Large intestine (tissue), 3 donors: Measurements from ENCODE around the gene FBXO42. TPM values are rescaled to one million over a fixed set of nuclear protein-coding genes. Genes with fewer than 3 reads are reported as not detected.
A peak's percentile ranks its signal among the peaks of the same experiment; 100 is the strongest.
"Not testable (repeated sequence)": the region's sequence is repeated elsewhere in the genome, so short reads cannot be mapped to it uniquely, and the experiment has no call there.

Experiments used
- DNase-seq, 2 donors: peaks; one replicate each; pipeline versions ENCODE4 v3.0.0 to v3.0.0-alpha.2; 2013
- H3K27ac ChIP-seq: one replicate; pipeline ENCODE4 v1.5.1; 2013; ENCODE audit warnings: low read length
- H3K27me3 ChIP-seq: 2 replicates; pipeline ENCODE4 v1.6.1; 2013; ENCODE audit warnings: low read length; ENCODE audit not compliant: control insufficient read depth, insufficient read depth
- H3K36me3 ChIP-seq: 2 replicates; pipeline ENCODE4 v1.6.1; 2013; ENCODE audit warnings: low read length; ENCODE audit not compliant: control insufficient read depth, insufficient read depth
- H3K4me1 ChIP-seq: one replicate; pipeline ENCODE4 v1.6.1; 2013; ENCODE audit warnings: low read length; ENCODE audit not compliant: control insufficient read depth, insufficient read depth
- H3K4me3 ChIP-seq: one replicate; pipeline ENCODE4 v1.5.1; 2013; ENCODE audit warnings: low read length
- H3K9me3 ChIP-seq: one replicate; pipeline ENCODE4 v1.6.1; 2013; ENCODE audit warnings: mild to moderate bottlenecking, low read depth, low read length, moderate library complexity; ENCODE audit not compliant: control insufficient read depth
- WGBS: methylation state at CpG from one replicate; pipeline ENCODE4 v1.1.5; 2013; ENCODE audit warnings: low lambda C conversion rate; ENCODE audit not compliant: insufficient coverage; 5-methylcytosine and 5-hydroxymethylcytosine counted together
- polyA plus RNA-seq: library from polyadenylated mRNA; unstranded; fragments of 120-200 nt; gene quantifications from one replicate; pipeline ENCODE4 v1.2.1, GENCODE V29; 2013

FBXO42 gene
- polyA plus RNA-seq, 1 donor: 17.0 TPM

DNA sequence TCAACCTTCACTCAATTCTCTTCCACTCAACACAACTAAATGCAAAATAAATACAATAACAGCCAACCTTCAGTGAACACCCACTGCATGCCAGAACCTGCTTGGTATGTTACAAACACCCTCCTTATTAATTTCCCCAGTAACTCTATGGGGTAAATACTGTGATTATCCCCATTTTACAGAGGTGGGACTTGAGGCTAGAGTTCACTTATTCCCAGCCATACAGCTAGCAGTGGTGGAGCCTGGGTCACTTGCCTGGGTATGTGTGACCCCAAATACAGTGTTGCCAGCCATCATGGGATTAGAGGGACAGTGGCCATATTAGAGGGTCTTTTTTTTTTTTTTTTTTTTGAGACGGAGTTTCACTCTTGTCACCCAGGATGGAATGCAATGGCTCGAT is 116.9 kb downstream of the FBXO42 start:
- H3K4me1 ChIP-seq: peaks cover 12% of the 10 kb centered on the region
- no CpG with 5 or more reads among the region's 2 CpGs for WGBS
- no peak overlapping the region for H3K4me3 ChIP-seq
- no peak overlapping the region for H3K27ac ChIP-seq
- H3K27me3 ChIP-seq: no peaks in the 10 kb centered on the region
- DNase-seq: no peak
- H3K36me3 ChIP-seq: peaks cover 5% of the 10 kb centered on the region
- H3K9me3 ChIP-seq: no peaks in the 10 kb centered on the region

DNA sequence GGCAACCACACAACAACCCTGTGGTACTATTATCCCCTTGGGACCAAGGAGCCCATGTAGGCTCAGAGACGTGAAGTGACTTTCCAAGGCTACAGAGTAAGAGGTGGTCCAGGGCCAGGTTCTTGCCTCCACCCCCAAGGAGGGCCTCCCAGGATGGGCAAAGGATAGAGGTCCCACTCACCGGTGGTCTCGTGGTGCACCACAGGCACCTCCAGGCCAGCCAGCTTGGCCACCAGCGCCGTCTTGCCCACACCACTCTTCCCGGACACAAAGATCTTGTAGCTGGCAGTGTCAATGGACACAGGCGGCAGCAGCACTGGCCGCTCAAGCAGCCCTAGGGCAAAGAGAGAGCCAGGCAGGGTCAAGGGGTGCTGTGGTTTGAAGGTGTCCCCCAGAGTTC is 118.8 kb downstream of the FBXO42 start:
- no CpG with 5 or more reads among the region's 8 CpGs for WGBS
- peaks cover 12% of the 10 kb centered on the region for H3K4me1 ChIP-seq
- H3K27me3 ChIP-seq: peaks cover 7% of the 10 kb centered on the region
- H3K27ac ChIP-seq: no peak overlapping the region
- no peak overlapping the region for H3K4me3 ChIP-seq
- H3K36me3 ChIP-seq: peaks cover 5% of the 10 kb centered on the region
- no peak for DNase-seq
- H3K9me3 ChIP-seq: no peaks in the 10 kb centered on the region

DNA sequence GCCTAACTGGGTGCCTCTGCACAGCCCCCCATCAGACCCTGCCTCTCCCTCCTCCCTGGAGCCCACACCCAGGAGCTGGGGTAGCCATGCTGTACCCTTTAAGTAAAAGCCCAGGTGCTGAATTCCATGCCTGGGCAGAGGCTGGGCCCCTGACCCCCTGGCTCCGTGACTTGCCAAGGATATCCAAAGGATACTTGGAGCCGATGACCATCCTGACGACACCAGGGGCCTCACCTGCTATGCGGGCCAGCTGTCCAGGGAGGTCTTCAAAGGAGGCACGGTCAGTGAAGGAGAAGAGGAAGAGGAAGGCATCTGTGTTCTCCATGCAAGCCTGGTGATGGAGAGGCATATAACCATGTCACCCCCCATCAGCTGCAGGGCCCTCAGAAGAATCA is 120.0 kb downstream of the FBXO42 start:
- Histone ChIP-seq H3K36me3 (peaks cover 5% of the 10 kb centered on the region), H3K27me3 (peaks cover 18% of the 10 kb centered on the region), H3K9me3 (peaks cover 3% of the 10 kb centered on the region), H3K4me3 (no peak overlapping the region), H3K4me1 (peaks cover 17% of the 10 kb centered on the region), H3K27ac (no peak overlapping the region)
- WGBS: no CpG with 5 or more reads among the region's 5 CpGs
- no peak for DNase-seq

- Histone ChIP-seq H3K27ac (no peak overlapping the region), H3K4me1 (peaks cover 20% of the 10 kb centered on the region)
- no peak for DNase-seq
Observed at GRCh38 chr1:16231331-16232315, 120.7 kb downstream of the FBXO42 start.

GRCh38 chr1:16230744-16231143 is 121.5 kb downstream of the FBXO42 start:
- no peak overlapping the region for H3K27ac ChIP-seq
- DNase-seq: no peak
- peaks cover 34% of the 10 kb centered on the region for H3K27me3 ChIP-seq
- H3K4me1 ChIP-seq: peaks cover 18% of the 10 kb centered on the region
- H3K36me3 ChIP-seq: peaks cover 5% of the 10 kb centered on the region
- peaks cover 7% of the 10 kb centered on the region for H3K9me3 ChIP-seq
- WGBS: no CpG with 5 or more reads among the region's 13 CpGs
- H3K4me3 ChIP-seq: no peak overlapping the region

More at GRCh38 chr1:16231331-16232315, 120.7 kb downstream of the FBXO42 start:
- peaks cover 7% of the 10 kb centered on the region for H3K9me3 ChIP-seq
- H3K4me3 ChIP-seq: no peak overlapping the region
- WGBS: no CpG with 5 or more reads among the region's 35 CpGs
- H3K36me3 ChIP-seq: peaks cover 5% of the 10 kb centered on the region
- H3K27me3 ChIP-seq: peaks cover 25% of the 10 kb centered on the region

DNA sequence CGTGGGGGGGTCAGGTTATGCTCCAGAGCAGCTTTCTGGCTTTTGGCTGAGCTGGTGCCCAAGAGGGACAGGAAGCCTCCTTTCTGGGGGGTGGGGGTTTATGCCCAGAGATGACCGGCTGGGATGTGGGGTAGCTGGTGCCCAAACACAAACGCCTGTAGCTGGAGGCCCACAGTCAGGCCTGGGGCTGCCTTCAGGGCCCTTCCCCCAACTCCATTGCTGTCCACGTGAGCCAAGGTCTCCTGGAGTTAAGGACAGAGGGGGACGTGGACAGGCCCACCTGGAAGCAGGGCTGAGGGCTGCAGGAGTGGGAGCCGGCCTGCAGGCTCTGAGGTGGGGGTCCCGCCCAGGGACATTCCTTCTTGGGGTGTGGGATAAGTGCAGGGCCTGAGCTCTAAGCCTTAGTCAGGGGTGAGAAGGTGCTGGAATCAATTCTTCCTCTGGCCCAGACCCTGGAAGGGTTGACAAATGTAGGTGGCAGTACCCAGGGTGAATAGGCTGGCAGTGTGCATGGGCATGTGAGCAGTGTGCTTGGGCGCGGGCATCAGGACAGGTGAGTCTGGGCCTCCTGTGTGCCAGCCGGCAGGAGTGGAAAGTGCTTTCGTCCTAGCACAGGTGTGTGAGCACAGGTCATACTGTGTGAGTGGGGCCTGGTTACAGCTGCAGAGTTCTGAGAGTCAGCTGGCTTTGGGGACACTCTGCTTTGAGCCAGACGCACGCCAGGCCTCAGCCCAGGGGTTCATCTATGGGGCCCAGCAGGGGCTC is 122.1 kb downstream of the FBXO42 start:
- Histone ChIP-seq H3K4me3 (no peak overlapping the region), H3K9me3 (peaks cover 7% of the 10 kb centered on the region), H3K36me3 (peaks cover 5% of the 10 kb centered on the region), H3K4me1 (peaks cover 18% of the 10 kb centered on the region), H3K27me3 (peaks cover 34% of the 10 kb centered on the region), H3K27ac (no peak overlapping the region)
- no CpG with 5 or more reads among the region's 13 CpGs for WGBS
- no peak for DNase-seq

GRCh38 chr1:16226490-16227179 is 125.6 kb downstream of the FBXO42 start:
- peak in 1 of 2 donors; percentile 64 for DNase-seq
- Histone ChIP-seq H3K4me1 (peaks cover 18% of the 10 kb centered on the region), H3K27ac (no peak overlapping the region), H3K9me3 (peaks cover 7% of the 10 kb centered on the region), H3K4me3 (peak overlapping the region; percentile 41), H3K36me3 (no peaks in the 10 kb centered on the region), H3K27me3 (peaks cover 34% of the 10 kb centered on the region)
- WGBS: no CpG with 5 or more reads among the region's 46 CpGs

DNA sequence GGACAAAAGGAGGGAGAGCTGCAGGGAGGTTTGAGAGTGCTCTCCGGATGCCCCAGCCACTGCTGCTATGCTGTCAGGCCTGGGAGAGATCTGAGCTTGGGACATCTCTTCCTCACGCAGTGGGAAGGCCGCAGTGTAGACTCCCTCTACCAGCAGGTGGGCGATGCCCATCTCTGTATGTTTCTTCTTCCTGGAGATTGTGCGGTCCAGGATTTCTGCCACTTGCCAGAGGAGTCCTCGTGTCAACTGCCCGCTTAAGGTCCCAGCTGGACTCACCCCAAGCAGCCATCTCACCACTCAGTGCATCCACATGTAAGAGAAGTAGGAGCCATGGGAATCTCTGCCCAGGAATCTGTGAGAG is 126.2 kb downstream of the FBXO42 start:
- no peak for DNase-seq
- H3K36me3 ChIP-seq: no peaks in the 10 kb centered on the region
- no peak overlapping the region for H3K4me3 ChIP-seq
- H3K4me1 ChIP-seq: peaks cover 18% of the 10 kb centered on the region
- no CpG with 5 or more reads among the region's 7 CpGs for WGBS
- H3K27ac ChIP-seq: no peak overlapping the region
- H3K9me3 ChIP-seq: peaks cover 7% of the 10 kb centered on the region
- peaks cover 34% of the 10 kb centered on the region for H3K27me3 ChIP-seq

DNA sequence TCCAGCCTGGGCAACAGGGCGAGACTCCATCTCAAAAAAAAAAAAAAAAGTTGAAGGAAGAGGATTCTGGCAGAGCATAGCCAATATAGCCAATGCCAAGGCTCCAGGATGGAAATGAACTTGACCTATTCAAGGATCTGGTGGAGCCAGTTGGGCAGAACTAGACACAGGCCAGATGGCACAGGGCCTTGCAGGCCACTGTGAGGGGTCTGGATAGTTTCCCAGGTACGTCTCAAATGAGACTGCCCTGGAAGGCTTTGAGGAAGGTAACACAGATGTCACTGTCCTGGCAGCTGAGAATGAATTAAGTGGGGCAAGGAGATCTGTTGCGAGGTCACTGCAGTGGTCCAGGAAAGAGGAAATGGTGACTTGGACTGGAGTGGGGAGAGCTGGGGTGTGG is 127.8 kb downstream of the FBXO42 start:
- Histone ChIP-seq H3K4me1 (peaks cover 23% of the 10 kb centered on the region), H3K9me3 (peaks cover 7% of the 10 kb centered on the region), H3K27ac (no peak overlapping the region), H3K27me3 (peaks cover 34% of the 10 kb centered on the region), H3K36me3 (no peaks in the 10 kb centered on the region), H3K4me3 (no peak overlapping the region)
- no CpG with 5 or more reads among the region's 3 CpGs for WGBS
- DNase-seq: no peak

DNA sequence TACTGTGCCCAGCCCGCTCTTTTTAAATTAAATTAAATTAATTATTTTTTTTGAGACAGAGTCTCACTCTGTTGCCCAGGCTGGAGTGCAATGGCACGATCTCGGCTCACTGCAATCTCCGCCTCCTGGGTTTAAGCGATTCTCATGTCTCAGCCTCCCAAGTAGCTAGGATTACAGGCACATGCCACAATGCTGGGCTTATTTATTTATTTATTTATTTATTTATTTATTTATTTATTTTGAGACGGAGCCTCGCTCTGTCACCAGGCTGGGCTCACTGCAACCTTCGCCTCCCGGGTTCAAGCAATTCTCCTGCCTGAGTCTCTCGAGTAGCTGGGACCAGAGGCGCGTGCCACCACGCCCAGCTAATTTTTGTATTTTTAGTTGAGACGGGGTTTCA is 129.6 kb downstream of the FBXO42 start:
- H3K9me3 ChIP-seq, H3K4me3 ChIP-seq, H3K27ac ChIP-seq, H3K36me3 ChIP-seq, DNase-seq: not testable (repeated sequence)
- WGBS: 100% methylated on average over 2 of the region's 14 CpGs
- peaks cover 20% of the 10 kb centered on the region for H3K27me3 ChIP-seq
- peaks cover 27% of the 10 kb centered on the region for H3K4me1 ChIP-seq
